Measurements from ENCODE around the gene SALL3.

Gene SALL3

DNA sequence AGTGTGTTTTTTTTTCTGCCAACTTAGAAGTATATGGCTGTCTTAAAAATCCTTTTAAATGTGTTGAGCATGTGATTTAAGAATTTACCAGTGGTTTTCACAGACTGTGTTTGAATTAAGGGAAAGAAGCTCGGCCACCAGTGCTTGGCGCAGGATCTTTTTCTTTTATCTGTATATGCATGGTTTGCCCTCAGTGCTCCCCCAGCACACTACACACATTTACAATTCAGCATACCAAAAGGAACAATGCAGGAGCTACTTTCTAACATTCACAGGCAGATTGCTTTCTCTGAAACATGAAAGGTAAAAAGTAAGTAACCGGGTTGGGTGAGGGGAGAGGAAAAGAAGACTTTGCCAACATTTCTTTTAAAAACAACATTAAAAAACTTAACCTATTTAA lies 3.9 kb downstream of the SALL3 start:
- Histone ChIP-seq H3K27me3 (ENCODE audit: insufficient read depth, low read depth) (no peaks in the 10 kb centered on the region), H3K4me3 (IDR thresholded peaks at IDR 0.05; ENCODE audit: insufficient read depth, low read depth, low read length) (no peak overlapping the region), H3K4me1 (ENCODE audit: low read depth, poor library complexity, severe bottlenecking) (no peaks in the 10 kb centered on the region), H2AFZ (ENCODE audit: low read depth) (no peak overlapping the region), H3K4me2 (no peak overlapping the region), H3K27ac (no peak overlapping the region), H4K20me1 (ENCODE audit: insufficient read depth) (no peaks in the 10 kb centered on the region), H3K9ac (no peak overlapping the region), H3K36me3 (ENCODE audit: insufficient read depth) (no peaks in the 10 kb centered on the region), H3K79me2 (ENCODE audit: insufficient read depth, low read depth) (no peaks in the 10 kb centered on the region)
- TF ChIP-seq, protein P1, sequence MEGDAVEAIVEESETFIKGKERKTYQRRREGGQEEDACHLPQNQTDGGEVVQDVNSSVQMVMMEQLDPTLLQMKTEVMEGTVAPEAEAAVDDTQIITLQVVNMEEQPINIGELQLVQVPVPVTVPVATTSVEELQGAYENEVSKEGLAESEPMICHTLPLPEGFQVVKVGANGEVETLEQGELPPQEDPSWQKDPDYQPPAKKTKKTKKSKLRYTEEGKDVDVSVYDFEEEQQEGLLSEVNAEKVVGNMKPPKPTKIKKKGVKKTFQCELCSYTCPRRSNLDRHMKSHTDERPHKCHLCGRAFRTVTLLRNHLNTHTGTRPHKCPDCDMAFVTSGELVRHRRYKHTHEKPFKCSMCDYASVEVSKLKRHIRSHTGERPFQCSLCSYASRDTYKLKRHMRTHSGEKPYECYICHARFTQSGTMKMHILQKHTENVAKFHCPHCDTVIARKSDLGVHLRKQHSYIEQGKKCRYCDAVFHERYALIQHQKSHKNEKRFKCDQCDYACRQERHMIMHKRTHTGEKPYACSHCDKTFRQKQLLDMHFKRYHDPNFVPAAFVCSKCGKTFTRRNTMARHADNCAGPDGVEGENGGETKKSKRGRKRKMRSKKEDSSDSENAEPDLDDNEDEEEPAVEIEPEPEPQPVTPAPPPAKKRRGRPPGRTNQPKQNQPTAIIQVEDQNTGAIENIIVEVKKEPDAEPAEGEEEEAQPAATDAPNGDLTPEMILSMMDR (conservative IDR thresholded peaks at IDR 0.05; ENCODE audit: low read depth, low read length): no peak

GRCh38 chr18:78984941-78985784 lies 5.5 kb downstream of the SALL3 start:
- Histone ChIP-seq H3K36me3 (ENCODE audit: insufficient read depth) (no peaks in the 10 kb centered on the region), H3K4me2 (no peak overlapping the region), H3K27ac (no peak overlapping the region), H3K4me3 (IDR thresholded peaks at IDR 0.05; ENCODE audit: insufficient read depth, low read depth, low read length) (no peak overlapping the region), H3K4me1 (ENCODE audit: low read depth, poor library complexity, severe bottlenecking) (no peaks in the 10 kb centered on the region), H3K9ac (no peak overlapping the region), H2AFZ (ENCODE audit: low read depth) (no peak overlapping the region), H4K20me1 (ENCODE audit: insufficient read depth) (no peaks in the 10 kb centered on the region), H3K79me2 (ENCODE audit: insufficient read depth, low read depth) (no peaks in the 10 kb centered on the region), H3K27me3 (ENCODE audit: insufficient read depth, low read depth) (no peaks in the 10 kb centered on the region)
- TF ChIP-seq, protein P1 (conservative IDR thresholded peaks at IDR 0.05; ENCODE audit: low read depth, low read length): peak; percentile 53; the same call in 1 of the 2 replicates

GRCh38 chr18:78986018-78986481 lies 6.4 kb downstream of the SALL3 start:
- no peak overlapping the region for H3K9ac ChIP-seq
- H3K36me3 ChIP-seq (ENCODE audit: insufficient read depth): no peaks in the 10 kb centered on the region
- H3K79me2 ChIP-seq (ENCODE audit: insufficient read depth, low read depth): no peaks in the 10 kb centered on the region
- no peak overlapping the region for H3K4me2 ChIP-seq
- H3K27ac ChIP-seq: no peak overlapping the region
- no peaks in the 10 kb centered on the region for H4K20me1 ChIP-seq (ENCODE audit: insufficient read depth)
- H3K27me3 ChIP-seq (ENCODE audit: insufficient read depth, low read depth): no peaks in the 10 kb centered on the region
- H2AFZ ChIP-seq (ENCODE audit: low read depth): no peak overlapping the region
- TF ChIP-seq, protein P1 (conservative IDR thresholded peaks at IDR 0.05; ENCODE audit: low read depth, low read length): no peak
- H3K4me3 ChIP-seq (IDR thresholded peaks at IDR 0.05; ENCODE audit: insufficient read depth, low read depth, low read length): no peak overlapping the region
- no peaks in the 10 kb centered on the region for H3K4me1 ChIP-seq (ENCODE audit: low read depth, poor library complexity, severe bottlenecking)

GRCh38 chr18:78991446-78991845 lies 11.8 kb downstream of the SALL3 start:
- Histone ChIP-seq H3K4me3 (IDR thresholded peaks at IDR 0.05; ENCODE audit: insufficient read depth, low read depth, low read length) (no peak overlapping the region), H3K36me3 (ENCODE audit: insufficient read depth) (no peaks in the 10 kb centered on the region), H3K4me1 (ENCODE audit: low read depth, poor library complexity, severe bottlenecking) (no peaks in the 10 kb centered on the region), H3K9ac (no peak overlapping the region), H3K27ac (no peak overlapping the region), H3K4me2 (no peak overlapping the region), H3K79me2 (ENCODE audit: insufficient read depth, low read depth) (no peaks in the 10 kb centered on the region), H2AFZ (ENCODE audit: low read depth) (no peak overlapping the region), H4K20me1 (ENCODE audit: insufficient read depth) (no peaks in the 10 kb centered on the region), H3K27me3 (ENCODE audit: insufficient read depth, low read depth) (no peaks in the 10 kb centered on the region)
- TF ChIP-seq, protein P1 (conservative IDR thresholded peaks at IDR 0.05; ENCODE audit: low read depth, low read length): no peak

All from KMS-11 (cell line).